Kidney (tissue), 14 donors: Measurements from ENCODE around the gene MTTP. TPM values are rescaled to one million over a fixed set of nuclear protein-coding genes. Genes with fewer than 3 reads are reported as not detected.

Experiments used
- DNase-seq, 5 donors: peaks; one replicate each; pipeline ENCODE4 v3.0.0-alpha.2; 2013 to 2020
- FAIRE-seq: peaks from 2 replicates; lab custom pipeline; 2012; peaks lifted over from hg19 to GRCh38; lab: Jason Lieb, UNC
- H3K27ac ChIP-seq, 2 donors: one replicate each; pipeline ENCODE4 v1.7.0; 2013; ENCODE audit warnings: low read depth in 2 of 2, low read length in 2 of 2, inconsistent platforms in 1 of 2
- H3K27me3 ChIP-seq: one replicate; pipeline ENCODE4 v1.7.1; 2013; ENCODE audit warnings: low read length, inconsistent platforms; ENCODE audit not compliant: control insufficient read depth, insufficient read depth
- H3K36me3 ChIP-seq, 3 donors: one replicate each; pipeline versions ENCODE4 v1.7.0 to v1.7.1; 2013; ENCODE audit warnings: low read length in 3 of 3, control low read depth in 1 of 3, inconsistent platforms in 1 of 3; ENCODE audit not compliant: insufficient read depth in 3 of 3, control insufficient read depth in 2 of 3
- H3K4me1 ChIP-seq, 3 donors: one replicate each; pipeline versions ENCODE4 v1.7.0 to v1.7.1; 2013; ENCODE audit warnings: low read length in 3 of 3, inconsistent platforms in 1 of 3, low read depth in 1 of 3; ENCODE audit not compliant: control insufficient read depth in 2 of 3, insufficient read depth in 2 of 3
- H3K4me3 ChIP-seq, 3 donors: one replicate each; pipeline versions ENCODE4 v1.7.0 to v1.8.1; 2013; ENCODE audit warnings: low read length in 3 of 3, control low read depth in 1 of 3, inconsistent platforms in 1 of 3
- H3K9ac ChIP-seq, 3 donors: one replicate each; pipeline versions ENCODE4 v1.7.0 to v1.7.1; 2013; ENCODE audit warnings: low read length in 3 of 3, control low read depth in 1 of 3, inconsistent platforms in 1 of 3
- H3K9me3 ChIP-seq, 3 donors: one replicate each; pipeline versions ENCODE4 v1.7.0 to v1.7.1; 2013; ENCODE audit warnings: low read length in 3 of 3, control low read depth in 1 of 3, inconsistent platforms in 1 of 3; ENCODE audit not compliant: control insufficient read depth in 2 of 3, insufficient read depth in 1 of 3
- intact Hi-C: fragments of 100-400 bp; cut with DNase I; formaldehyde crosslinking; loops from one replicate; pipeline ENCODE4 v1.11.1; 2022
- polyA plus RNA-seq: library from polyadenylated mRNA; stranded (reverse); fragments of 350-450 nt; fragmentation: Illumina TruSeq; extraction: RNeasy Lipid Tissue Mini Kit (QIAGEN cat#74804); gene quantifications from one replicate; pipeline ENCODE4 v1.2.3, GENCODE V29; 2014; ENCODE audit warnings: low read depth, low replicate concordance; ENCODE audit not compliant: insufficient read depth
- total RNA-seq: library from RNA; stranded (reverse); fragmentation: NEBNext Ultra II Directional; extraction: Animal tissue kit (Norgen Biotek cat#: 25700); gene quantifications from one replicate; pipeline ENCODE4 v1.2.1, GENCODE V29; 2021
- TF ChIP-seq, protein P1 (sequence below): IDR thresholded peaks from 3 replicates; pipeline ENCODE4 v1.5.1; 2012; ENCODE audit warnings: mild to moderate bottlenecking, moderate library complexity, borderline replicate concordance; ENCODE audit not compliant: insufficient read depth; ENCODE audit errors: extremely low read depth
- donor health status: control.
- donor health status: control.
- donor health status: control.
- donor health status: control.
- donor health status: control.
- donor health status: DM: yes; HTN: yes; CAD: no.
- donor health status: Normal renal cell carcinoma (clear cell type).

The MTTP gene
- total and polyA plus RNA-seq, 2 donors from 2014 or later, result 0.19 to 5.8 TPM

GRCh38 chr4:99629962-99630554 is 55.4 kb downstream of the MTTP start:
- Histone ChIP-seq H3K27me3 (no peaks in the 10 kb centered on the region), H3K4me3 (no peak overlapping the region), H3K4me1 (no peaks in the 10 kb centered on the region), H3K27ac (no peak overlapping the region), H3K9ac (no peak overlapping the region), H3K36me3 (no peaks in the 10 kb centered on the region), H3K9me3 (no peaks in the 10 kb centered on the region)
- DNase-seq, result no peak
- TF ChIP-seq, protein P1, sequence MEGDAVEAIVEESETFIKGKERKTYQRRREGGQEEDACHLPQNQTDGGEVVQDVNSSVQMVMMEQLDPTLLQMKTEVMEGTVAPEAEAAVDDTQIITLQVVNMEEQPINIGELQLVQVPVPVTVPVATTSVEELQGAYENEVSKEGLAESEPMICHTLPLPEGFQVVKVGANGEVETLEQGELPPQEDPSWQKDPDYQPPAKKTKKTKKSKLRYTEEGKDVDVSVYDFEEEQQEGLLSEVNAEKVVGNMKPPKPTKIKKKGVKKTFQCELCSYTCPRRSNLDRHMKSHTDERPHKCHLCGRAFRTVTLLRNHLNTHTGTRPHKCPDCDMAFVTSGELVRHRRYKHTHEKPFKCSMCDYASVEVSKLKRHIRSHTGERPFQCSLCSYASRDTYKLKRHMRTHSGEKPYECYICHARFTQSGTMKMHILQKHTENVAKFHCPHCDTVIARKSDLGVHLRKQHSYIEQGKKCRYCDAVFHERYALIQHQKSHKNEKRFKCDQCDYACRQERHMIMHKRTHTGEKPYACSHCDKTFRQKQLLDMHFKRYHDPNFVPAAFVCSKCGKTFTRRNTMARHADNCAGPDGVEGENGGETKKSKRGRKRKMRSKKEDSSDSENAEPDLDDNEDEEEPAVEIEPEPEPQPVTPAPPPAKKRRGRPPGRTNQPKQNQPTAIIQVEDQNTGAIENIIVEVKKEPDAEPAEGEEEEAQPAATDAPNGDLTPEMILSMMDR, result no peak
- intact Hi-C loops, result no loop called here
- FAIRE-seq, result no peak

DNA sequence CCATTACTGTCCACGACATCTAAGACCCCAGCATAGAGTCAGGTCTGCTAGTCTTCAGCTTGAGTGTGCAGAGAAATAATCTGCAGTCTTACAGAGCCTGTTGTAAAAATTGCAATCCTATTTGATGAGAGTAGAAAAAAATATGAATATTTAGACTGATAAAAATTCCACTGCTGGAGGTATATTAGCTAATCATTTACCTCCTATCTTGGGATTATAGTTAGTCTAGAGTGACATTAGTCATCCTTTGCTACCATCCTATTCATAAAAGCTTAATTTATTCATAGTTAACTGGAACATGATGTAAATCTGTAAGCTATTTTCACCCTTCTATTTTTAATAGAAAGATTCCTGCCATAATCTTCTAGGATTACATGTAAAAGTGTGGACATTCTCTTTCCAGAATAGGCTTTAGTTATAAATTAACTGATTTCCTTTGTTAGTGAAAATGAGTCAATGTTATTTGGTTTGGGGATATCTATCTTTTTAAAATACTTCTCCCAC is 56.3 kb downstream of the MTTP start:
- Histone ChIP-seq H3K27me3 (no peaks in the 10 kb centered on the region), H3K4me1 (no peaks in the 10 kb centered on the region), H3K27ac (no peak overlapping the region), H3K9me3 (no peaks in the 10 kb centered on the region), H3K9ac (no peak overlapping the region), H3K36me3 (no peaks in the 10 kb centered on the region), H3K4me3 (no peak overlapping the region)
- DNase-seq (no peak), FAIRE-seq (no peak)
- intact Hi-C loops, result no loop called here
- TF ChIP-seq, protein P1, result no peak

DNA sequence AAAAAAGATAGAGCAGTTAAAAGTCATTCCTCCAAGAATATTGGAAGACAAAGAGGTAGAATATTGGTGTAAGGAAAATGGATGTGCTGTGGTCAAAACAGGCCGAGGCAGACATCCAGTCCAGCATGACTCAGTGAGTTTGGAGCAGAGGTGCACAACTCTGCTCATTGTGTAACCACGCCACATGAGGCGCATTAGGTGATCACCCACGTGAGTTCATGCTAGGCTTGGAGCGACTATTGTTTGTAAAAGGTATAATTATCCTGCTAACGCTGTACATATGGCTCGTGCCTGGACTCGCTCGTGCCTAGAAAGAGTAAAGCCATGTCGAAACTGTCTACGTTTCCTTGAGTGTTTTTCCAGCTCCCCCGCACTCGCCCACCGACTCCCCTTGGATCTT is 59.1 kb downstream of the MTTP start:
- H3K36me3 ChIP-seq, result no peaks in the 10 kb centered on the region
- DNase-seq (no peak), FAIRE-seq (no peak)
- H3K4me1 ChIP-seq, result no peaks in the 10 kb centered on the region
- TF ChIP-seq, protein P1, result no peak
- intact Hi-C loops, result no loop called here
- no peaks in the 10 kb centered on the region for H3K27me3 ChIP-seq
- no peak overlapping the region for H3K4me3 ChIP-seq
- H3K9ac ChIP-seq, result no peak overlapping the region
- no peaks in the 10 kb centered on the region for H3K9me3 ChIP-seq
- no peak overlapping the region for H3K27ac ChIP-seq
